ENCODE measurements around the gene COX8A. TPM values are rescaled to one million over a fixed set of nuclear protein-coding genes. Genes with fewer than 3 reads are reported as not detected.

Gene COX8A
- total and polyA plus RNA-seq, 2 of the 13 experiments (the other 11 are each of a cell fraction or from before 2014, with no cell fraction given): 202 to 406 TPM

DNA sequence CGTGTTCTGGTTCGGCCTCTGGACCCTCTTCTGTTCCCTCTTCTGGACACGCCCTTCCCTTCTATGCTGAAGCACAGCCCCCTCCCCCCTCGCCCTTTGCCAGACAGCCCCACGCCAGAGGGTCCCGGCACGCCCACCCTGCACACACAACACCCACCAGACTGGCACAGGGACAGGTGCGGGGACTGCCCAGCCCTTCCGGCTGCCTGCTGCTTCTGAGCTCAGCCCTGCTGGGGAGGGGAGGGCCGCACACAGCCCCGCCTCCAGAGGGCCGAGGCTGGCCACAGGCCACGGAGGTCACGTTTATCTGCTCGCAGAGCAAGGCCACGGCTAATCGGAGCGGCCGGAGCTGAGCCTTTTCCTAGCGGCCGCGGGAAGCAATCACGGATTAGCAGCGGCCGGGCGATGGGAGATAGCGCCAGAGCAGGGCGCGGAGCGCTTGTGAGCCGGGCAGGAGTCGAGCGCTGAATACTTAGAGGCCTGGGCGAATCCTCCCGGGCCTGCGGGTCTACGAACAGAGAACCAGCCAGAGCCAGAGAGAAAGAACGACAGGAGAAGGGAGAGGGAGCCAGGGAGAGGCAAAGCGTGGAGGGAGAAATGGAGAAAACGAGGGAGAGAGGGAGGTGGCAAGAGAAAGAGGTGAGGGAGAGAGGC lies 33.3 kb downstream of the COX8A start (continued):
- no peak for TF ChIP-seq PREB (CRISPR knock-in tag; IDR thresholded peaks at IDR 0.05)
- TF ChIP-seq DR1 (CRISPR knock-in tag; IDR thresholded peaks at IDR 0.05): peak; percentile 43; the same call in 1 of the 2 replicates
- TF ChIP-seq SALL2 (CRISPR knock-in tag; IDR thresholded peaks at IDR 0.05): no peak
- TF ChIP-seq MBNL3 (CRISPR knock-in tag; conservative IDR thresholded peaks at IDR 0.05): no peak
- no peak for TF ChIP-seq ZNF878 (CRISPR knock-in tag; IDR thresholded peaks at IDR 0.05)
- TF ChIP-seq HNF4G (IDR thresholded peaks at IDR 0.05; ENCODE audit: borderline replicate concordance, low read depth, low read length): no peak
- TF ChIP-seq HNF4G (CRISPR knock-in tag; IDR thresholded peaks at IDR 0.05; ENCODE audit: borderline replicate concordance, low read depth): peak; percentile 44; the same call in 1 of the 2 replicates
- 0 out of 2 replicates have a peak, but pooled peaks have one; percentile 69 for TF ChIP-seq YEATS2 (CRISPR knock-in tag; IDR thresholded peaks at IDR 0.05; ENCODE audit: borderline replicate concordance)
- TF ChIP-seq, protein P1, sequence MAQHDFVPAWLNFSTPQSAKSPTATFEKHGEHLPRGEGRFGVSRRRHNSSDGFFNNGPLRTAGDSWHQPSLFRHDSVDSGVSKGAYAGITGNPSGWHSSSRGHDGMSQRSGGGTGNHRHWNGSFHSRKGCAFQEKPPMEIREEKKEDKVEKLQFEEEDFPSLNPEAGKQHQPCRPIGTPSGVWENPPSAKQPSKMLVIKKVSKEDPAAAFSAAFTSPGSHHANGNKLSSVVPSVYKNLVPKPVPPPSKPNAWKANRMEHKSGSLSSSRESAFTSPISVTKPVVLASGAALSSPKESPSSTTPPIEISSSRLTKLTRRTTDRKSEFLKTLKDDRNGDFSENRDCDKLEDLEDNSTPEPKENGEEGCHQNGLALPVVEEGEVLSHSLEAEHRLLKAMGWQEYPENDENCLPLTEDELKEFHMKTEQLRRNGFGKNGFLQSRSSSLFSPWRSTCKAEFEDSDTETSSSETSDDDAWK (CRISPR knock-in tag; IDR thresholded peaks at IDR 0.05): no peak
- TF ChIP-seq KLF12 (CRISPR knock-in tag; IDR thresholded peaks at IDR 0.05; ENCODE audit: borderline replicate concordance): no peak
- 0 out of 2 replicates have a peak, but pooled peaks have one; percentile 56 for TF ChIP-seq ZNF800 (CRISPR knock-in tag; IDR thresholded peaks at IDR 0.05)
- TF ChIP-seq ZFYVE20 (CRISPR knock-in tag; IDR thresholded peaks at IDR 0.05; ENCODE audit: borderline replicate concordance, low read depth): 0 out of 2 replicates have a peak, but pooled peaks have one; percentile 75
- TF ChIP-seq RBAK (CRISPR knock-in tag; IDR thresholded peaks at IDR 0.05): 0 out of 2 replicates have a peak, but pooled peaks have one; percentile 28
- TF ChIP-seq ZBTB7A (CRISPR knock-in tag; IDR thresholded peaks at IDR 0.05): peak; percentile 50; the same call in 1 of the 2 replicates
- no peak for TF ChIP-seq ZNF432 (CRISPR knock-in tag; IDR thresholded peaks at IDR 0.05; ENCODE audit: borderline replicate concordance)
- peak; percentile 43 for TF ChIP-seq YY1 (IDR thresholded peaks at IDR 0.05; ENCODE audit: insufficient read depth, insufficient replicate concordance, low read depth, low read length)
- TF ChIP-seq ZNF331 (CRISPR knock-in tag; IDR thresholded peaks at IDR 0.05): peak; percentile 94
- peak; percentile 86 for TF ChIP-seq AGO2 (optimal IDR thresholded peaks at IDR 0.05; ENCODE audit: low read depth, low read length)
- no peak for TF ChIP-seq SCMH1 (CRISPR knock-in tag; IDR thresholded peaks at IDR 0.05; ENCODE audit: borderline replicate concordance)
- 0 out of 2 replicates have a peak, but pooled peaks have one; percentile 32 for TF ChIP-seq SMAD3 (CRISPR knock-in tag; IDR thresholded peaks at IDR 0.05)
- TF ChIP-seq KMT2A (CRISPR knock-in tag; IDR thresholded peaks at IDR 0.05): peak; percentile 65; the same call in 1 of the 2 replicates
- TF ChIP-seq, protein P2, sequence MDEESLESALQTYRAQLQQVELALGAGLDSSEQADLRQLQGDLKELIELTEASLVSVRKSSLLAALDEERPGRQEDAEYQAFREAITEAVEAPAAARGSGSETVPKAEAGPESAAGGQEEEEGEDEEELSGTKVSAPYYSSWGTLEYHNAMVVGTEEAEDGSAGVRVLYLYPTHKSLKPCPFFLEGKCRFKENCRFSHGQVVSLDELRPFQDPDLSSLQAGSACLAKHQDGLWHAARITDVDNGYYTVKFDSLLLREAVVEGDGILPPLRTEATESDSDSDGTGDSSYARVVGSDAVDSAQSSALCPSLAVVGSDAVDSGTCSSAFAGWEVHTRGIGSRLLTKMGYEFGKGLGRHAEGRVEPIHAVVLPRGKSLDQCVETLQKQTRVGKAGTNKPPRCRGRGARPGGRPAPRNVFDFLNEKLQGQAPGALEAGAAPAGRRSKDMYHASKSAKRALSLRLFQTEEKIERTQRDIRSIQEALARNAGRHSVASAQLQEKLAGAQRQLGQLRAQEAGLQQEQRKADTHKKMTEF (CRISPR knock-in tag; IDR thresholded peaks at IDR 0.05): peak; percentile 87
- TF ChIP-seq ZNF569 (CRISPR knock-in tag; IDR thresholded peaks at IDR 0.05; ENCODE audit: borderline replicate concordance): no peak
- no peak for TF ChIP-seq ZNF367 (CRISPR knock-in tag; IDR thresholded peaks at IDR 0.05; ENCODE audit: borderline replicate concordance)
- no peak for TF ChIP-seq ZIK1 (CRISPR knock-in tag; IDR thresholded peaks at IDR 0.05; ENCODE audit: borderline replicate concordance, low read depth)

Data from HepG2 (cell line).